Fibroblast of skin of right biceps (primary cell): Measurements from ENCODE around the gene RCE1.
"Not testable (repeated sequence)": the region's sequence is repeated elsewhere in the genome, so short reads cannot be mapped to it uniquely, and the experiment has no call there.

Experiments used
- DNase-seq: peaks from one replicate; pipeline ENCODE4 v3.0.0-alpha.2; 2013

The RCE1 gene

GRCh38 chr11:66842896-66843775 lies at the start of gene RCE1:
Gene RCE1 (plus strand): TSS chr11:66843441. CDS start chr11:66843456, 15 bp downstream.
- DNase-seq: peak; percentile 91

DNA sequence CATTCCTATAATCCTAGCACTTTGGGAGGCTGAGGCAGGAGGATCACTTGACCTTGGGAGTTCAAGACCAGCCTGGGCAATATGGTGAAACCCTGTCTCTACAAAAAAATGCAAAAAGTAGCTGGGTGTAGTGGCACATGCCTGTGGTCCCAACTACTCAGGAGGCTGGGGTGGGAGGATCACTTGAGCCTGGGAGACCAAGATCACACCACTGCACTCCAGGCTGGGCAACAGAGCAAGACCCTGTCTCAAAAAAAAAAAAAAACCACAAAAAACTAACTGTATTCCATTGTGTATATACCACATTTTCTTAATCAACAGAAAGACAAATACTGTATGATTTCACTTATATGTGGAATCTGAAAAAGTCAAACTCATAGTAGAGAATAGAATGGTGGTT lies 43.4 kb upstream of the RCE1 start:
- DNase-seq: not testable (repeated sequence)

DNA sequence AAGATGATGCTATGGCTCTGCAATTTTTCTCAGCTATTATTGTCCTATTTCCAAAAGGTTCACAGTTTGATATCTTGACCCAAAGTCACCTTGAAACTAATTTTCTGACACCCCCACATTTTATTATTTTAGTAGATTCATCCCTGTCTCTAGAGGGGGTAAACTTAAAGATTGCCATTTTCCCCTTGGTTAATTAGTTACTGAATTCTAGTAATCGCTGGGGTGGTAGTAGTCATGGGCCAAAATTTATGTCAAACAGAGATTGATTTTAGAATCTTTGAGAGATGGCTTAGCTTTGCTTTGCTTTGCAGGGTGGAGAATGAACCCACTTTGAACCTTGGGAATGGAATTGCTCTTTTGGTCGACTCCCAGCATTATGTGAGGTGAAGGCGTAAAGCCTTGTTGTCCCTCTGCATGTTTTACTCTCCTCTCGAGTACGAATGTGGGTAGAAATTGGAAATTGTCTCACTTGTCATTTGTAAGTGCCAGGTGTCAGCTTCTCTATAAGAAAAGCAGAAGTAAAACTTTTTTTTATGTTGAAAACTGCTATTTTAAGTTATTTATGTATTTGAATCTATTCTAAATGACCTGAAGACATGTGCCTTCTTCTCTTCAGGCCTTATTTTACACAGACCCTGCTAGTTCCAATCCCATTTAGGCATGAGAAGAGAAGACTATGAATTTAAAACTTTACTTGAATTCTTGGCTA lies 42.4 kb upstream of the RCE1 start:
- no peak for DNase-seq

GRCh38 chr11:66809592-66809991 lies 33.6 kb upstream of the RCE1 start:
- DNase-seq: no peak

GRCh38 chr11:66810576-66811185 lies 32.6 kb upstream of the RCE1 start:
- no peak for DNase-seq

DNA sequence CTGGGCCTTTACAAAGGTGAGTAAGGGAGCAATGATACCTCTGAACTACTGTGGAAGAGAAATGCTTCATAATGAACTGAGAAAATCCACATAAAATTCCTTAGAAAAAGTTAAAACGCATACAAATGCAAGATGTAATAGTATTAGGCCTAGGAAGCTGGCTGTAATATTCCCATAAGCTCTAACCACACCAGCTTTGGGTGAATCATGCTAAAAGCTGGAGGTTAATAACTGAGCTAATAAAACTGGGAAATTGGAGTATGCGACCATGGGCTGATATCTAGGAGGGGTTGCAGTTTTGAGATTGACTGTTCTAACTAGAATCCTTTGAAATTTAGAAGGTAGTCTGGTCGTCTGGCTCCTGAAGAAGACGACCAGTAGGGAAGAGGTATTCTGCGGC lies 28.6 kb upstream of the RCE1 start:
- DNase-seq: no peak

- DNase-seq: no peak
These were observed 27.6 kb upstream of the RCE1 start for GRCh38 chr11:66815646-66816045.

DNA sequence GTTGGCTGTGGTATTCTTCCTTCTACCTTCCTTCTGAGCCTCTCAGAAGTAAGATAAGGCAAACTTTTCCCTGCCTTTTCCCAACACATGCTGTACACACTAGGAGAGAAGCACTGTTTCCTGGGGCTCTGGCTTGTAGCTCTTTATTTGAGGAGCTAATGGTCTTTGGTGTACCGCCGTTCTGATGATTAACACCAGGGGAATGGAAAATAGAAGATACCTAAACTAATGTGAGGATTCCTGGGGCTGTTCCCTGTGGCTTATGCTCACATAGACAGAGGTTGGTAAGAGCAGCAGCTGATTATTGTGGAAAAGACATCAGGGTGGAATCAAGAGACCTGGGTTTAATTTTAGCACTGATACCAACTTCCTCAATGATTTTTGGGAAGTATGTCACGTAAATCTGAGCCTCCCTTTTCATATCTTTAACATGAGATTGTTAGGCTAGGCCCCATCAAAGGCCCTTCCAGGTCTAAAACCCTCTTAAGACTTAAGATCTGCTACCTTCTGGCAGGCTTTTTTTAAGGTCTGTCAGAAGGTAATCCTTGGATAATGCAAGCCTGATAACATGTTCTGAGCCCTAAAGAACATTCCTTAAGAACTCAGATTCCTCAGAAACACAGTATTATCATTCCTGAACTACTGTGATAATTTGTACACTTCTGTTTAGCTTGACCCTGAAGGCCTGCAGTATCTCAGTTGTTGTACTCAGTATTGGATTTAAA lies 24.8 kb upstream of the RCE1 start:
- peak; percentile 27 for DNase-seq

DNA sequence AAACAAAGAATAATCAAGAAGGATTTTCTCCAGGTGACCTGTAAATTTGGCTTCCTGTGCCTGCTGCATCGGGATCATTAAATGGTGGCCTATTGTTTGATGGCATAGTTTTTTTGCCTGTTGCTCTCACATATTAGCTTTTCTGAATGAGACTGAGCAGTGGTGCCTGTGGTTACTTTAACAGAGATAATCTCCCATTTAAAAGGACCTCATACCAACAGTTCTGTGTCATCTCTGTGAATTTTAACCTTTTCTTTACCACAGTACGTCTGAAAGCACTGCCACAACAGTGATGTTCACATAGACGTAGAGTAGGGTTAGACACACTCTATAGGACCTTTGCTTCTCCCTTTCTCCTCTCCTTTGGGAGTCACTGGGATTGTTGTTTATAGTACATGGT lies 22.9 kb upstream of the RCE1 start:
- no peak for DNase-seq

DNA sequence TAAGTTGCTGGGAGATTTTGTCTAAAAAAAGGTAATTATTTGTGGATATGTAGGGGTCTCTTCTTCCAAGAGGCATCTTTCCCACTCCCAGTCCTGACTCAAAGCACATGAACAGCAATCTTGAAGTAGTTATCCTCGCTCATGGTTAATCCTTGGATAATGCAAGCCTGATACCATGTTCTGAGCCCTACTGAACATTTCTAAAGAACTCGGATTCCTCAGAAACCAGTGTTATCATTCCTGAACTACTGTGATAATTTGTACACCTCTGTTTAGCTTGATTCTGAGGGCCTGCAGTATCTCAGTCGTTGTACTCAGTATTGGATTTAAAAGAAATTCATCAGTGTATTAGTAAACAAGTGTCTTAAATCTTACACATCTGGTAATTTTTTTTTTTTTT lies 22.3 kb upstream of the RCE1 start:
- DNase-seq: no peak

DNA sequence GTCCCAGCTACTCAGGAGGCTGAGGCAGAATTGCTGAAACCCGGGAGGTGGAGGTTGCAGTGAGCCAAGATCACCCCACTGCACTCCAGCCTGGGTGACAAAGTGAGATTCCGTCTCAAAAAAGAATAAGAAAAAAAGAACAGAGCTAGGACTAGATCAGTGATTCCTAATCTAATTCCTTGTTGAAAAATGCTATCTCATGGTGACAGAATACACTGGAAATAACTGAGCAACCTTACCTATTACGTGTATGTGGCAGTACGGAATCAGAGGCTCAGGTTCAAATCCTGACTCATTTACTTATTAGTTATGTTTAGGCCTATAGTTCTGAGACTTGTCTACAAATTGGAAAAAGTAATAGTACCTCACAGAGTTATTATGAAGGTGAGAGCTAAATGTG lies 19.5 kb upstream of the RCE1 start:
- DNase-seq: no peak

GRCh38 chr11:66824573-66824972 lies 18.7 kb upstream of the RCE1 start:
- not testable (repeated sequence) for DNase-seq

- DNase-seq: no peak
These were observed 8.7 kb upstream of the RCE1 start for GRCh38 chr11:66834539-66834845.

DNA sequence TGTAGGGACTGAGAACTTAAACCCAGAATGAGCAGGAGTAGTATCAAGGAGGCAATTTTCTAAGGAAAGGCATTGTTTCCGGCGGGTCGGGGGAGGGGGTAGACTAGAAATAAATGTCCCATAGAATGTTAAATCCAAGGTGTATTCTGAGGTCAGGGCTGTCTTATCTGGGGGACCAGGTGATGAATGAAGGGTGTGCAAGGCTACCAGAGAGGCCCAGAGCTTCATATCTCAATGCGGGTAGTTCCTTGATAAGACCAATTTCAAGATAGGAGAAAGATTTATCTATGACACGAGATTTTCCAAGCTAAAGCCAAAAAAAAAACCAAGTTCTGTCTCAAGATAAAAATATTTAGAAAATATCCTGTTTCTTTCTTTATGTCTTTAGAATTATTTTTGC lies 8.3 kb upstream of the RCE1 start:
- DNase-seq: no peak

- DNase-seq: peak; percentile 54
These were observed 7.4 kb upstream of the RCE1 start for GRCh38 chr11:66835768-66836405.

GRCh38 chr11:66840317-66841091 lies 2.7 kb upstream of the RCE1 start:
- DNase-seq: no peak

- no peak for DNase-seq
These were observed 1.4 kb upstream of the RCE1 start for GRCh38 chr11:66841861-66842260.

GRCh38 chr11:66842501-66842895 lies 743 bp upstream of the RCE1 start:
- DNase-seq: no peak

- DNase-seq: no peak
These were observed 695 bp downstream of the RCE1 start for GRCh38 chr11:66843776-66844495.

- no peak for DNase-seq
These were observed 1.4 kb downstream of the RCE1 start for GRCh38 chr11:66844496-66845142.
